ENCODE results near the gene SRP54. TPM values are rescaled to one million over a fixed set of nuclear protein-coding genes. Genes with fewer than 3 reads are reported as not detected.
A peak's percentile ranks its signal among the peaks of the same experiment; 100 is the strongest.

Gene SRP54
- total RNA-seq (2021; fragmentation: NEBNext Ultra II Directional; extraction: Animal tissue kit (Norgen Biotek cat#: 25700)) (60.0 and 61.2 TPM in 2 replicates), polyA plus RNA-seq (2011; rRNA removed) (19.7 and 25.7 TPM in 2 replicates), polyA minus RNA-seq (2011; rRNA and poly(A)+ RNA removed) (16.6 and 24.6 TPM in 2 replicates)
- polyA plus RNA-seq (2011; cell fraction: cytosol; rRNA removed): 29.8 TPM
- 18.5 TPM for polyA plus RNA-seq (2011; cell fraction: nucleus; rRNA removed)
- 44.7 to 74.3 TPM (median 48.0 TPM) in 4 replicates for polyA plus RNA-seq (2012, experiment 1 of 2)
- polyA plus RNA-seq (2012, experiment 2 of 2): 5.3 TPM
- 45.0 TPM for polyA plus RNA-seq (2013, experiment 1 of 2)
- polyA plus RNA-seq (2013, experiment 2 of 2): 44.8 TPM
- polyA minus RNA-seq (2011; cell fraction: cytosol; rRNA and poly(A)+ RNA removed): 14.6 TPM
- 21.7 TPM for polyA minus RNA-seq (2011; cell fraction: nucleus; rRNA and poly(A)+ RNA removed)
- long read RNA-seq, experiment 1, transcript SRP54-201 (16 exons, 2,279 nt): major isoform, 18 of 53 reads
- long read RNA-seq, experiment 1, partial matches to known transcripts: 31 of 53 reads
- long read RNA-seq, experiment 1, other reads (novel, unspliced or antisense): 2 of 53 reads
- long read RNA-seq, experiment 2, transcript SRP54-201 (16 exons, 2,279 nt): major isoform, 86 of 176 reads
- long read RNA-seq, experiment 2, partial matches to known transcripts: 85 of 176 reads
- long read RNA-seq, experiment 2, other reads (novel, unspliced or antisense): 3 of 176 reads

GRCh38 chr14:34982421-34983147, at the start of gene SRP54:
SRP54 (plus strand) TSS chr14:34982992; CDS start chr14:34996710, 13,718 bp downstream.
- ChIA-PET CTCF (ENCODE audit: partially characterized antibody) (interaction anchor here (0.6 to 1.5 kb wide), 3 partner anchors 14 to 423 kb away, joined by 3 read pairs; no protein-coding TSS in a partner anchor), POLR2A (ENCODE audit: partially characterized antibody) (interaction anchor here (0.5 to 2.4 kb wide), 24 partner anchors 9 to 520 kb away, joined by 3 to 14 read pairs (median 4); partner anchors contain the start of genes BAZ1A, CFL2, FAM177A1 and PPP2R3C)
- Histone ChIP-seq H3K4me3 (ENCODE audit: extremely low read depth in 1 of 4, insufficient read depth in 2 of 4, low read depth in 3 of 4, low read length in 4 of 4) (peak within 1 kb of the TSS; percentile 76 to 84 (median 79)), H2BK120ac (replicated peaks; ENCODE audit: low read depth, low read length) (no peak within 1 kb of the TSS), H4K91ac (replicated peaks; ENCODE audit: insufficient read length, low read length) (peak within 1 kb of the TSS; percentile 42), H2AFZ (ENCODE audit: low read length) (peak within 1 kb of the TSS; percentile 76), H3K4ac (replicated peaks; ENCODE audit: insufficient read length, low read depth, low read length) (peak within 1 kb of the TSS; percentile 41), H3K4me1 (replicated peaks in 1 of 4; ENCODE audit: control insufficient read depth in 3 of 4, insufficient read depth in 4 of 4, low read length in 3 of 4) (peaks cover 0 to 5% (median 2%) of the 10 kb centered on the region in 4 experiments; a peak in 3 of 7 replicates), H3K9me3 (ENCODE audit: insufficient read depth in 2 of 2, low read depth in 1 of 2, low read length in 1 of 2) (no peaks in the 10 kb centered on the region), H2BK12ac (ENCODE audit: low read depth, low read length) (peak within 1 kb of the TSS; percentile 78; the same call in 1 of the 2 replicates), H3K27ac (ENCODE audit: low read depth, low read length) (peak within 1 kb of the TSS; percentile 97), H3K79me1 (ENCODE audit: low read depth, low read length) (peaks cover 5% of the 10 kb centered on the region; the same call in 1 of the 2 replicates), H3K79me2 (ENCODE audit: control insufficient read depth in 1 of 2, insufficient read depth in 2 of 2, low read length in 2 of 2) (peaks cover 0 to 73% of the 10 kb centered on the region in 2 experiments; a peak in 2 of 4 replicates), H3K36me3 (ENCODE audit: control insufficient read depth in 2 of 4, insufficient read depth in 4 of 4, low read length in 3 of 4) (no peaks in the 10 kb centered on the region), H3K23me2 (ENCODE audit: low read depth, low read length) (peaks cover 12% of the 10 kb centered on the region), H2AK5ac (ENCODE audit: low read depth, low read length) (no peak within 1 kb of the TSS), H3K9ac (replicated peaks in 1 of 4; ENCODE audit: extremely low read depth in 1 of 4, low read depth in 3 of 4, low read length in 3 of 4) (peak within 1 kb of the TSS; percentile 64 to 93 (median 80)), H3K4me2 (ENCODE audit: insufficient read depth in 1 of 2, low read depth in 2 of 2, low read length in 2 of 2) (peak within 1 kb of the TSS; percentile 73 to 98), H3K14ac (ENCODE audit: insufficient read length) (no peak within 1 kb of the TSS), H4K8ac (ENCODE audit: extremely low read depth, insufficient read depth, low read length) (peak within 1 kb of the TSS; percentile 72; the same call in 1 of the 2 replicates), H2BK20ac (ENCODE audit: low read length) (no peak within 1 kb of the TSS), H3K56ac (replicated peaks; ENCODE audit: insufficient read length, low read depth, low read length) (peak within 1 kb of the TSS; percentile 48), H3K27me3 (replicated peaks in 1 of 4; ENCODE audit: control insufficient read depth in 3 of 4, extremely low read depth in 1 of 4, insufficient read depth in 3 of 4, low read length in 3 of 4) (no peaks in the 10 kb centered on the region), H2BK5ac (ENCODE audit: low read depth, low read length) (peak within 1 kb of the TSS; percentile 86), H3K18ac (ENCODE audit: extremely low read depth, low read length) (peak within 1 kb of the TSS; percentile 82), H4K20me1 (replicated peaks in 1 of 2; ENCODE audit: control insufficient read depth in 1 of 2, insufficient read depth in 2 of 2, low read length in 2 of 2) (no peaks in the 10 kb centered on the region), H4K5ac (ENCODE audit: insufficient read length, low read depth, low read length) (peak within 1 kb of the TSS; percentile 68), H3K23ac (ENCODE audit: insufficient read length) (no peak within 1 kb of the TSS), H2BK15ac (ENCODE audit: low read length) (0 out of 2 replicates have a peak within 1 kb of the TSS, but pooled peaks have one; percentile 61)
- peak; percentile 70 for FAIRE-seq
- DNase-seq (ENCODE audit: low read depth in 1 of 2, low spot score in 2 of 2): peak; percentile 98 to 99
- WGBS, 2 experiments (ENCODE audit: extremely low coverage in 1 of 2, insufficient coverage in 1 of 2, insufficient read length in 1 of 2, insufficient replicate concordance in 2 of 2, low coverage in 1 of 2, low lambda C conversion rate in 2 of 2, missing lambda C conversion rate in 1 of 2): 3% methylated on average over 41 of the region's 45 CpGs; no CpG with 5 or more reads in 1 of the 2 experiments
- TF ChIP-seq TAF7 (optimal IDR thresholded peaks at IDR 0.05; ENCODE audit: borderline replicate concordance, low read depth, low read length) (peak; percentile 80), SIRT6 (IDR thresholded peaks at IDR 0.05; ENCODE audit: low read length) (no peak), GABPA (IDR thresholded peaks at IDR 0.05; ENCODE audit: borderline replicate concordance, insufficient read depth, low read length) (peak; percentile 96), POU5F1 (IDR thresholded peaks at IDR 0.05; ENCODE audit: low read depth, low read length) (no peak), MAFK (IDR thresholded peaks at IDR 0.05; ENCODE audit: low read depth, low read length) (no peak), RXRA (IDR thresholded peaks at IDR 0.05; ENCODE audit: insufficient read depth, low read depth, low read length) (no peak), TAF1 (IDR thresholded peaks at IDR 0.05; ENCODE audit: low read depth, low read length) (peak; percentile 90), BACH1 (IDR thresholded peaks at IDR 0.05; ENCODE audit: low read length) (no peak), KDM4A (IDR thresholded peaks at IDR 0.05; ENCODE audit: low read depth, low read length, severe bottlenecking) (peak; percentile 52)

Data from H1 (cell line).